DND-41 (cell line): Measurements from ENCODE around the gene SETDB2.

Source experiments
- EZH2 ChIP-seq: IDR thresholded peaks from 3 replicates; pipeline ENCODE4 v1.6.1; 2012; ENCODE audit warnings: borderline replicate concordance, low read depth, mild to moderate bottlenecking, moderate library complexity, low read length, inconsistent platforms; ENCODE audit not compliant: severe bottlenecking
- TF ChIP-seq, protein P1 (sequence below): IDR thresholded peaks from 2 replicates; pipeline ENCODE4 v1.5.1; 2012; ENCODE audit warnings: borderline replicate concordance, low read length, moderate library complexity, mild to moderate bottlenecking; ENCODE audit not compliant: poor library complexity, severe bottlenecking; ENCODE audit errors: extremely low read depth

DNA sequence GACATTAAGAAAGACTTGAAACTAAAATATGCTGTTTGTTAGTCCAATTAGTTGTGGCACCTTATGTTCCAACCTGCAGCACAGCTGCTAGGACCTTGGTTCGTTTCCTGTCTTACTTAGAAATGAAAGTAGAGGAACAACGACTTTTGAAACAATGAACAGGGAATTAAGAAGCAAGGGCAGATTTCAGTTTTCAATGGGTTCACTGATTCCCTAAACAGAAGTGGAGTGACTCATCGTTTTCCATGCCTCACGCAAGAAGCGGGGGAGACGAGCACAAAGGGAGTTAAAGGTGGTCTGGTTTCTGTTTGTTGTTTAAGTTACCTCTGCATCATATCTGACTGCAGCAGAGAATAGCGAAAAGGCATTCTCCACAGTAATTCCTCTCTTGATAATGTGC, 96.5 kb downstream of the SETDB2 start:
- TF ChIP-seq, protein P1, sequence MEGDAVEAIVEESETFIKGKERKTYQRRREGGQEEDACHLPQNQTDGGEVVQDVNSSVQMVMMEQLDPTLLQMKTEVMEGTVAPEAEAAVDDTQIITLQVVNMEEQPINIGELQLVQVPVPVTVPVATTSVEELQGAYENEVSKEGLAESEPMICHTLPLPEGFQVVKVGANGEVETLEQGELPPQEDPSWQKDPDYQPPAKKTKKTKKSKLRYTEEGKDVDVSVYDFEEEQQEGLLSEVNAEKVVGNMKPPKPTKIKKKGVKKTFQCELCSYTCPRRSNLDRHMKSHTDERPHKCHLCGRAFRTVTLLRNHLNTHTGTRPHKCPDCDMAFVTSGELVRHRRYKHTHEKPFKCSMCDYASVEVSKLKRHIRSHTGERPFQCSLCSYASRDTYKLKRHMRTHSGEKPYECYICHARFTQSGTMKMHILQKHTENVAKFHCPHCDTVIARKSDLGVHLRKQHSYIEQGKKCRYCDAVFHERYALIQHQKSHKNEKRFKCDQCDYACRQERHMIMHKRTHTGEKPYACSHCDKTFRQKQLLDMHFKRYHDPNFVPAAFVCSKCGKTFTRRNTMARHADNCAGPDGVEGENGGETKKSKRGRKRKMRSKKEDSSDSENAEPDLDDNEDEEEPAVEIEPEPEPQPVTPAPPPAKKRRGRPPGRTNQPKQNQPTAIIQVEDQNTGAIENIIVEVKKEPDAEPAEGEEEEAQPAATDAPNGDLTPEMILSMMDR, result no peak
- no peak for TF ChIP-seq EZH2
